HUES64 (cell line): ENCODE measurements around the gene ARHGAP26.

Source experiments
- H3K27ac ChIP-seq: 2 replicates; pipeline ENCODE4 v1.7.0; 2013; ENCODE audit warnings: low read depth, low read length, inconsistent platforms
- H3K27me3 ChIP-seq: 2 replicates; pipeline ENCODE4 v1.6.1; 2013; ENCODE audit warnings: mild to moderate bottlenecking, low read length; ENCODE audit not compliant: insufficient read depth
- H3K36me3 ChIP-seq: 2 replicates; pipeline ENCODE4 v1.6.1; 2013; ENCODE audit warnings: mild to moderate bottlenecking, low read length; ENCODE audit not compliant: insufficient read depth
- H3K4me1 ChIP-seq: 2 replicates; pipeline ENCODE4 v1.6.1; 2013; ENCODE audit warnings: mild to moderate bottlenecking, low read length, moderate library complexity; ENCODE audit not compliant: insufficient read depth
- H3K4me3 ChIP-seq: 2 replicates; pipeline ENCODE4 v1.5.1; 2013; ENCODE audit warnings: mild to moderate bottlenecking, low read length, moderate library complexity
- H3K9ac ChIP-seq: 2 replicates; pipeline ENCODE4 v1.6.1; 2013; ENCODE audit warnings: mild to moderate bottlenecking, low read depth, low read length
- H3K9me3 ChIP-seq: 2 replicates; pipeline ENCODE4 v1.6.1; 2013; ENCODE audit warnings: low read depth, low read length; ENCODE audit not compliant: insufficient read depth
- WGBS: fragments of 150-250, 120-280 bp; methylation state at CpG from one replicate; pipeline ENCODE4 v1.1.7; 2013; ENCODE audit warnings: missing lambda C conversion rate; 5-methylcytosine and 5-hydroxymethylcytosine counted together

The ARHGAP26 gene

DNA sequence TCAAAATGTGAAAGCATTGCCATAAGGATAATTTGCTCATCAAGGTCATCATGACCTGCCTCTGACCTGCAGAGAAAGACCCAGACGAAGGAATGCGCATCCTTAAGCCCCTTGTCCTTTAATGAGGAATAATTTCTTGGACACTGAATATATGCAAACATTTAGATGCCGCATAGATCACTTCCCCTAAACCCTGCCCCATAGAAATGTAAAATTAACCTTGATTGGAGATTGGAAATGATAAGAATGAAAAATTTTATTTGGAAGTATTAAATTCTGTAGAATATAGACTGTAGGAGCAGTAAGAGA is 233.1 kb downstream of the ARHGAP26 start:
- no peak overlapping the region for H3K9ac ChIP-seq
- H3K4me1 ChIP-seq, result peaks cover 6% of the 10 kb centered on the region
- no peaks in the 10 kb centered on the region for H3K9me3 ChIP-seq
- H3K36me3 ChIP-seq, result no peaks in the 10 kb centered on the region
- H3K27me3 ChIP-seq, result no peaks in the 10 kb centered on the region
- no peak overlapping the region for H3K27ac ChIP-seq
- no peak overlapping the region for H3K4me3 ChIP-seq
- WGBS, result 86% methylated on average over 2 of the region's 3 CpGs

DNA sequence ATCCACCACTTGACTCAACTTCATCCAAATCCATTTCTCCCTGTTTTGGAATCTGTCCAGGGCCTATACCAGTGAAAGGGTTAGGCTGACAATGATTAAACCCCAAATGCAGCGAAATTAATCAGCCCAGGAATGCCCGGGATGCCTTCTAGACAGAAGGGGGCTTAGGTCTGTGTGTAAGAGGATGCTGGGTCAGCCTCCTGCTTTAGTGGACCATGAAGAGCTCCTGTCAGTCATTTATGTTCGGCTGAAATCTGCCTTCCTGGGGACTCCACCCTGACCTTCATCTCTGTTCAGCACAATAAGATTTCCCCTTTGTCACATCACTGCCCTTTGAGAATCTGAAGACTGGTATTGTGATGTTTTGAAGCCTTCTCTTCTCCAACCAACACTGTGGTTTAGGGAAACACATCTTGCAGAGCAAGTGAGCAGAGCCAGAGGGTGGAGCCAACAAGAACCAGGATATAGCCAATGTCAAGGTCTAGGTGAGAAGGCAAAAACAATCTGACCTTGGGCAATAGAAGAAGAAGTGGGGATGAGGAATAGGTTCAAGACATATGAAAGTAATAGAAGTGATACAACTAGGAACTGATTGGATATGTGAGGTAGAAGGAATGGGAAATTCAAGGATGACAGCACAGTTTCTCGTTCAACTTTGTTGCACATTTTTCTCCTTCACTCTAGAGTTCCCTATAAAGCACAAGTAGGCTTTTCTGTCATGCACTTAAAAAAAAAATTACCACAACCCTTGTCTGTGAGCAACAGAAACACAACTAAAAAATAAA is 234.4 kb downstream of the ARHGAP26 start:
- H3K27ac ChIP-seq, result no peak overlapping the region
- no peaks in the 10 kb centered on the region for H3K27me3 ChIP-seq
- no peak overlapping the region for H3K9ac ChIP-seq
- H3K36me3 ChIP-seq, result no peaks in the 10 kb centered on the region
- H3K9me3 ChIP-seq, result no peaks in the 10 kb centered on the region
- peaks cover 6% of the 10 kb centered on the region for H3K4me1 ChIP-seq
- WGBS, result 67% methylated on average over 4 of the region's 4 CpGs
- H3K4me3 ChIP-seq, result no peak overlapping the region

DNA sequence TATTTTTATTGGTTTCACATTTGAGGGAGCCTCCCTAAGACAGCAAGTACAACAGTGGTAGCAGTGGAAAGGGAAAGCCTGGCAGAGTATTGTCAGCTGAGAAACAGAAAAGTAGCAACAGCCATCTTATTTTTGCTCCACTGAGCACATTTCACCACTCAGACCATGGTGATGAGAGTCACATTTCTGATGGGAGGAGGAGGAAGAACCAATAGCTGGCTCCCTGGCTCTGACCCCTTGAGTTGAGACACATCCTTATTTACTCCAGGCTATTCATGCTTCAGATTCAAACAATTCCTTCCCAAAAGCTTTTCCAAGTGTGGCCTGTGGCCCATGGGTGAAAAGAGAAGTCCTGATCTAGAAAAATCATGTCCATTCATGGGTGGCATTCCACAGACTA is 236.3 kb downstream of the ARHGAP26 start:
- Histone ChIP-seq H3K27me3 (no peaks in the 10 kb centered on the region), H3K36me3 (no peaks in the 10 kb centered on the region), H3K4me3 (no peak overlapping the region), H3K4me1 (peaks cover 6% of the 10 kb centered on the region), H3K9ac (no peak overlapping the region), H3K9me3 (no peaks in the 10 kb centered on the region), H3K27ac (no peak overlapping the region)

DNA sequence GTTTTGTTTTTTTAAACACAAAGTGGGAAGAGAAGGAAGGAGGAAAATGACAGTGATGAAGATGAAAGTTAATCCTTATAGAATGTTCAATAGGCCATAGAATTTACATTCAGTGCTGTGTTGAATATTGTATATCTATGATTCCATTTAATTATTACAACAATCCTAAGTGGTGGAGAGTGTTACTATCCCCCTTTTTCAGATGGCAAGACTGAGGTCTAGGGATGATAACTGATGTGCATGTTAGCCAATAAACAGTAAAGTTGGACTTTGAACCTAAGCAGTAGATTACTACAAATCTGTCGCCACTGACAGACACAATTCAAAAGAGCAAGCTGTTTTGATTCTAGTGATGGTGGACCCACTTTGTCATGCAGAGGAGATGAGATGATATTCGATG is 237.9 kb downstream of the ARHGAP26 start:
- Histone ChIP-seq H3K36me3 (no peaks in the 10 kb centered on the region), H3K27ac (no peak overlapping the region), H3K9ac (no peak overlapping the region), H3K4me1 (no peaks in the 10 kb centered on the region), H3K9me3 (no peaks in the 10 kb centered on the region), H3K27me3 (no peaks in the 10 kb centered on the region), H3K4me3 (no peak overlapping the region)
- WGBS, result 89% methylated on average over 2 of the region's 2 CpGs

DNA sequence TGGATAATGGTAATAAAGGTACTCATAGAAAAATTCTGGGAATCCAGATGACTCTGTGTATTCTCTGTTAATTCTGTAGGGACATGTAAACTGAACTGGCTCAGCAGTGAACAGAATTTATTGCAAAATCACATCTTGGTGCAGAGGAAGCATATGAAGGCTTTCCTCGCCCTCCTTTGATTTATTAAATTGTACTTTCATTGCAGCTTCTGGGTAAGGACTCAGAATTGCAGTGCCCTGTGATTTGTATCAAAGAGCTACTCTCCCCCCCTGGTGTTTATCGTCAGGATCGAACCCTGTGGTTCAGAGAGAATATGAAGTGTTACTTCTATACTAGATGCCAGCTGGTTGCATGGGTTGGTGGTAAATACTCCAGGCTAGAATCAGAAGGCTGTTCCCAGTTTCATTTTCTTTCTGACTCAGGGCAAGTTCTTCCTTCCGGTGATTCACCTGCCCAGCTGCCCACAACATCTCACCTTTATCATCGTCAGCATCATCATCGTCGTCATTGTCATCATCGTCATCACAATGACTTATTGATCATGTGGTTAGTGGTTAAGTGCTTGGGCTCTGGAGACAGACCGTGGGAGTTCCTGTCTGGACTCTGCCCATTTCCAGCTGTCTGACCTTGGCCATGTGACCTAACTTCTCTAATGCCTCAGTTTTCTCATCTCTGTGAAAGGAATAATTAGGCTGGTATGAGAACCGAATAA is 238.8 kb downstream of the ARHGAP26 start:
- H3K27ac ChIP-seq, result no peak overlapping the region
- 96% methylated on average over 10 of the region's 10 CpGs for WGBS

DNA sequence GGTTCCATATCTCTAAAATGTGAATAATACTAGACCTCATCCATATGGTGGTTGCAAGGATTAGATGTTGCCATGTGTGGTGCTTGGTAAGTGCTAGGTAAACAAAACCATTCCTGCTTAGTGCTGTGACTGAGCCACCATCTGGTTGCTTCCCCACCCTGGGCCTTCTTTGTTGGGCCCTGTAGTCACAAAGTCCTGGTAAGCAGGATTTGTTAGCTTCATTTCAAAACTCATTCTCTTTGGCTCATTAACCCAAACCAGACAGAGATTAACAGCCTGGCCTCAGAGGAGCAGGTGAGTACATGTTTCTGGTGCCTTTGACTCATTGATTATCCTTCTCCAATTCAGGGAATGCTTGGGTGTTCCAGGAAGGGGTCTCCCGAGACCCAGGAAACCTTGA is 240.2 kb downstream of the ARHGAP26 start:
- H3K27me3 ChIP-seq, result no peaks in the 10 kb centered on the region
- no peaks in the 10 kb centered on the region for H3K36me3 ChIP-seq
- no peak overlapping the region for H3K9ac ChIP-seq
- no peaks in the 10 kb centered on the region for H3K9me3 ChIP-seq
- no peak overlapping the region for H3K4me3 ChIP-seq
- no peak overlapping the region for H3K27ac ChIP-seq
- 92% methylated on average over 1 of the region's 1 CpG for WGBS
- peaks cover 6% of the 10 kb centered on the region for H3K4me1 ChIP-seq

More for the DNA sequence above, 238.8 kb downstream of the ARHGAP26 start:
- Histone ChIP-seq H3K27me3 (no peaks in the 10 kb centered on the region), H3K9me3 (no peaks in the 10 kb centered on the region), H3K9ac (no peak overlapping the region), H3K36me3 (no peaks in the 10 kb centered on the region), H3K4me1 (no peaks in the 10 kb centered on the region), H3K4me3 (no peak overlapping the region)

DNA sequence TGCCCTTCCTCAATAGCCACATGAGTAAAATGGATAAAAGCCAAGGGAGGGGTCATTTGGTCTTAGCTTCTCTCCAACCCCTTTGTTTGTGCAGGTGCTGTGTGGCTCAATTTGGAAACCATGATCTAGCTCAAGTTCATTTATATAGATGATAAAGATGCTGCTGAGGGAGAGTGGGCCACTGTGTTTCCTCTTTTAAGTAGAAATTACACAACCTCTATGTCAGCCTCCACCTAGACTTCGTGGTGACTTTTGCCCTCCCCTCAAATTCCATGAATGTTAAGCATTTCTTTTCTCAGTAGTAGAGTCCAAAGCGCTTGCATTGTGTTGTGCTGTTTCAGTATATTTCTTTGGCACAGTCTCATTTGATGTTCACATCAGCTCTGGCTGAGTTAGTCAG is 241.4 kb downstream of the ARHGAP26 start:
- Histone ChIP-seq H3K4me3 (no peak overlapping the region), H3K36me3 (no peaks in the 10 kb centered on the region), H3K4me1 (peaks cover 7% of the 10 kb centered on the region), H3K9me3 (no peaks in the 10 kb centered on the region), H3K27me3 (no peaks in the 10 kb centered on the region), H3K27ac (no peak overlapping the region), H3K9ac (no peak overlapping the region)
- WGBS, result 60% methylated on average over 2 of the region's 2 CpGs

DNA sequence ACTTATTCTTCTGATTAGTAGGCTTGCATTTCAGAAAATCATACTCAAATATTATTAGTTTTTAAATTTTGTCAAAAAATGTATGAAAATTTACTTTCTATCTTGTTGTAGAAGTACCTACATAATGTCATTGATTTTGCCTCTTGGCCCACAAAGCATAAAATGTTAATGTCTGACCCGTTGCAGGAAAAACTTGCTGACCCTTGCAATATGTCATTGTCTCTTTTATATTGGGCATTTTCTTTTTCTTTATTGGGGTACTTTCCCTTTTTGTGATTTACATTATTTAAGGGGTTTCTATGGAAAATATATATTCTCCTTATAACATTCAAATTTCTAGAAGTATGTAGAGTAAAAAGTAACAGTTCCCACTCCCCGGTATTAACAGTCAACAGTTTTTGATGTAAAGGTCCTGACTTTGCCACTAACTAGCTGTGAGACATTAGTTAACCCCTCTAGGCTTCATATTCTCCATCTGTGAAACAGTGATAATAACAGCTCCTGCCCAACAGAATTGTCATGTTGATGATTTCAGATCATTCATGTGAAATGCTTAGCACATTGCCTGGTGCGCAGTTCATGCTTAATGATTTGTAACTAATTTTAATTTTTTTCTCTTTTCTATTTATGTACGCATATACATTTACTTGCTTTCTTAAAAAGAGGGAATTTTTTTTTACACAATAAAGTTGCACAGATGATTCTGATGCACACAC is 243.2 kb downstream of the ARHGAP26 start:
- H3K9ac ChIP-seq, result no peak overlapping the region
- H3K9me3 ChIP-seq, result no peaks in the 10 kb centered on the region
- H3K36me3 ChIP-seq, result no peaks in the 10 kb centered on the region; the same call in 1 of the 2 replicates
- no peak overlapping the region for H3K27ac ChIP-seq
- 86% methylated on average over 2 of the region's 4 CpGs for WGBS
- H3K4me1 ChIP-seq, result peaks cover 8% of the 10 kb centered on the region
- H3K4me3 ChIP-seq, result no peak overlapping the region
- H3K27me3 ChIP-seq, result no peaks in the 10 kb centered on the region

DNA sequence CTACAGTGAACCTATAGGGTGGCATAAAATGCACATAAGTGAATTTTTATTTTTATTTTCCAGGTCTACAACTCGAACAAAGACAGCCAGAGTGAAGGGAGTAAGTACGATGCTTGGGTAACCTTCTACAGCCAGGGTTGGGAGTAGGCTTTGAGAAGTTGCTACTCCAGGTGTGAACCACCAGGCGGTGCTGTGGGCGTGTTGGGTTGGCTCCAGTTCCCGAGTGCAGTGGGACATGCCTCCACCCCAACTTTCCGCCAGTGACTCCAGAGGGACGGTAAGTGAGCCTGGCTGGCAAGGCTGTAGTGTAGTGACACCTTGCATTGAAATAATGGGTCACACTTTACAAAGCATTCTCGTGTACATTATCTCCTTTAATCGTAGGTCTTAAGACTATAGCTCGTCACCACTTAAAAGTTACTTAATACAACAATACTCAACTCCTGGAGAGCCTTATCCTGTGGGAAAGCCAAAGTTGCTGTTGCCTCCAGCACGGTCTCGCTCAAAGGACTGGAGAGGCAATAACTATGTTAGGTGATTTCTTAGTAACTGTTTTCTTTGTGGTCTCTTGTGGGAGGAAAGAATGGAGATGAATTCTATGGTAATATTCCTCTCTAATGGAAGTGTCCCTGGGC is 244.0 kb downstream of the ARHGAP26 start:
- H3K4me1 ChIP-seq, result peaks cover 13% of the 10 kb centered on the region
- 55% methylated on average over 12 of the region's 12 CpGs for whole genome bisulfite sequencing
- no peak overlapping the region for H3K4me3 ChIP-seq
- no peaks in the 10 kb centered on the region for H3K9me3 ChIP-seq
- H3K27me3 ChIP-seq, result no peaks in the 10 kb centered on the region
- H3K36me3 ChIP-seq, result no peaks in the 10 kb centered on the region; the same call in 1 of the 2 replicates
- H3K27ac ChIP-seq, result no peak overlapping the region
- H3K9ac ChIP-seq, result no peak overlapping the region

DNA sequence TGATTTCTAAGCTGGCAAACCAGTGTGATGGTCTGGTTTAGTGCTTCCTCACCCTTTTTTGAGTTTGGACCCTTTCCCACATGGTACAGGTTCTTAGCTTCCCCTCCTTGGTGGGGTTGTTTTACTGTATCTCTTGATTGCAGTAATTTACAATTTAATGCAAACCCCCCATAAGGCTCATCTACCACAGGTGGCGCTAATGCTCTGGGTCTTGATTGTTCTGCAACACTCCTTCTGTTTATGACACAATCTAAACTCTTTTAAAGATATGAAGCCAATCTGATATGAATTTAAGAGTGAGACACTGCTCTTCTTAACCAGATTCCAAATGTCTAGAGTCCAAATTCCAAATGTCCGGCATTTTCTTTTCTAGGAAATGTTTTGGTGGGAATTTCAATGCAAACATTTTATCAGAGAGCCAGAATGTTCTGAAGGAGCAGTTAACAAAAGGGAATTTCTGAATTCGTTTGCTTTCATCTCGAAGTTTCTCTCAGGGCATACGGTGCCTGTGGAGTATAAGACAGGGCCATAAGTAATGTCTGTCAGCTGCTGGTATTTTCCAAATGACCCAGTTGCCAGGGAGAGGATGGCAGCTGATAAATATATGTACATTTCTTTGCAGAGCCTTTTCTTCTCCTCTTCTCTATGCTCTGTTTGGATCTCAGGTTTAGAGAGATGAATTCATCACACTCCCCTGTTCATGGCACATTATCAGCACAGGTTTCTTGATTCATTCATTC is 246.8 kb downstream of the ARHGAP26 start:
- Histone ChIP-seq H3K27me3 (no peaks in the 10 kb centered on the region), H3K9ac (no peak overlapping the region), H3K36me3 (no peaks in the 10 kb centered on the region; the same call in 1 of the 2 replicates), H3K4me1 (peaks cover 22% of the 10 kb centered on the region), H3K27ac (no peak overlapping the region), H3K4me3 (no peak overlapping the region), H3K9me3 (no peaks in the 10 kb centered on the region)
- WGBS, result 82% methylated on average over 5 of the region's 5 CpGs
